Skin epidermis (tissue), 12 donors: ENCODE results near the gene BCKDHB.
A peak's percentile ranks its signal among the peaks of the same experiment; 100 is the strongest.
"Not testable (repeated sequence)": the region's sequence is repeated elsewhere in the genome, so short reads cannot be mapped to it uniquely, and the experiment has no call there.

Experiments
- H3K27ac ChIP-seq, 21 experiments: fragments of 200-600 bp; sonication (generic) in 11 of 21; one replicate each; pipeline ENCODE4 v1.5.0; 2020; ENCODE audit warnings: mild to moderate bottlenecking in 3 of 21, inconsistent platforms in 2 of 21, moderate library complexity in 2 of 21
- H3K4me3 ChIP-seq, 7 experiments: fragments of 200-600 bp; sonication (generic) in 2 of 7; one replicate each; pipeline ENCODE4 v1.5.0; 2020; ENCODE audit warnings: inconsistent platforms in 2 of 7, mild to moderate bottlenecking in 2 of 7, moderate library complexity in 1 of 7

The BCKDHB gene

GRCh38 chr6:80197474-80197873, 91.0 kb downstream of the BCKDHB start:
- H3K4me3 ChIP-seq, result no peak overlapping the region
- H3K27ac ChIP-seq, result no peak overlapping the region

- Histone ChIP-seq H3K4me3 (no peak overlapping the region), H3K27ac (no peak overlapping the region)
Measured at GRCh38 chr6:80197986-80198385, 91.5 kb downstream of the BCKDHB start.

- no peak overlapping the region for H3K4me3 ChIP-seq
Measured at GRCh38 chr6:80203283-80203682, 96.8 kb downstream of the BCKDHB start.

GRCh38 chr6:80205404-80205803, 98.9 kb downstream of the BCKDHB start:
- Histone ChIP-seq H3K4me3 (no peak overlapping the region), H3K27ac (no peak overlapping the region)

More at GRCh38 chr6:80203283-80203682, 96.8 kb downstream of the BCKDHB start:
- no peak overlapping the region for H3K27ac ChIP-seq

GRCh38 chr6:80206758-80207157, 100.3 kb downstream of the BCKDHB start:
- H3K27ac ChIP-seq, result no peak overlapping the region
- H3K4me3 ChIP-seq, result no peak overlapping the region

- H3K27ac ChIP-seq, result no peak overlapping the region
Measured at GRCh38 chr6:80209430-80209829, 103.0 kb downstream of the BCKDHB start.

GRCh38 chr6:80210618-80211017, 104.1 kb downstream of the BCKDHB start:
- Histone ChIP-seq H3K27ac (no peak overlapping the region), H3K4me3 (no peak overlapping the region)

More at GRCh38 chr6:80209430-80209829, 103.0 kb downstream of the BCKDHB start:
- no peak overlapping the region for H3K4me3 ChIP-seq

- Histone ChIP-seq H3K4me3 (no peak overlapping the region), H3K27ac (no peak overlapping the region)
Measured at GRCh38 chr6:80211286-80211685, 104.8 kb downstream of the BCKDHB start.

GRCh38 chr6:80211890-80212289, 105.4 kb downstream of the BCKDHB start:
- H3K27ac ChIP-seq, H3K4me3 ChIP-seq: not testable (repeated sequence)

GRCh38 chr6:80214436-80215022, 108.1 kb downstream of the BCKDHB start:
- H3K4me3 ChIP-seq, result no peak overlapping the region
- peak overlapping the region in 1 of 21 experiments; percentile 1 for H3K27ac ChIP-seq

GRCh38 chr6:80215063-80215462, 108.6 kb downstream of the BCKDHB start:
- H3K27ac ChIP-seq, result peak overlapping the region in 2 of 21 experiments; percentile 1 to 31

GRCh38 chr6:80217794-80218193, 111.3 kb downstream of the BCKDHB start:
- Histone ChIP-seq H3K27ac (peak overlapping the region in 2 of 21 experiments; percentile 51 to 57), H3K4me3 (no peak overlapping the region)

More at GRCh38 chr6:80215063-80215462, 108.6 kb downstream of the BCKDHB start:
- no peak overlapping the region for H3K4me3 ChIP-seq

- H3K27ac ChIP-seq, result peak overlapping the region in 8 of 21 experiments; percentile 7 to 68 (median 35)
- no peak overlapping the region for H3K4me3 ChIP-seq
Measured at GRCh38 chr6:80223743-80224212, 117.3 kb downstream of the BCKDHB start.

- no peak overlapping the region for H3K4me3 ChIP-seq
Measured at GRCh38 chr6:80226151-80226550, 119.7 kb downstream of the BCKDHB start.

GRCh38 chr6:80226699-80227098, 120.2 kb downstream of the BCKDHB start:
- H3K4me3 ChIP-seq, result no peak overlapping the region
- peak overlapping the region in 3 of 21 experiments; percentile 7 to 64 (median 44) for H3K27ac ChIP-seq

More at GRCh38 chr6:80226151-80226550, 119.7 kb downstream of the BCKDHB start:
- peak overlapping the region in 3 of 21 experiments; percentile 7 to 64 (median 44) for H3K27ac ChIP-seq

GRCh38 chr6:80227545-80228105, 121.2 kb downstream of the BCKDHB start:
- peak overlapping the region in 4 of 21 experiments; percentile 7 to 64 (median 28) for H3K27ac ChIP-seq
- H3K4me3 ChIP-seq, result no peak overlapping the region

- Histone ChIP-seq H3K4me3 (no peak overlapping the region), H3K27ac (no peak overlapping the region)
Measured at GRCh38 chr6:80233262-80233661, 126.8 kb downstream of the BCKDHB start.

GRCh38 chr6:80233958-80234357, 127.5 kb downstream of the BCKDHB start:
- H3K27ac ChIP-seq, result no peak overlapping the region
- H3K4me3 ChIP-seq, result no peak overlapping the region

GRCh38 chr6:80234401-80234800, 127.9 kb downstream of the BCKDHB start:
- Histone ChIP-seq H3K27ac (no peak overlapping the region), H3K4me3 (no peak overlapping the region)

- Histone ChIP-seq H3K27ac (no peak overlapping the region), H3K4me3 (no peak overlapping the region)
Measured at GRCh38 chr6:80234908-80235307, 128.4 kb downstream of the BCKDHB start.

GRCh38 chr6:80235647-80236046, 129.2 kb downstream of the BCKDHB start:
- Histone ChIP-seq H3K27ac (no peak overlapping the region), H3K4me3 (no peak overlapping the region)
